ENCODE data around the gene APBA1.

GRCh38 chr9:69430206-69430605 lies 242.0 kb downstream of the APBA1 start:
- no peak for TF ChIP-seq POLR2A (IDR thresholded peaks at IDR 0.05; ENCODE audit: extremely low read depth, insufficient read length)
- no peak for TF ChIP-seq CTCF (IDR thresholded peaks at IDR 0.05; ENCODE audit: low read depth, low read length)
- TF ChIP-seq, protein P1, sequence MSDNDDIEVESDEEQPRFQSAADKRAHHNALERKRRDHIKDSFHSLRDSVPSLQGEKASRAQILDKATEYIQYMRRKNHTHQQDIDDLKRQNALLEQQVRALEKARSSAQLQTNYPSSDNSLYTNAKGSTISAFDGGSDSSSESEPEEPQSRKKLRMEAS (IDR thresholded peaks at IDR 0.05; ENCODE audit: low read depth, low read length) = no peak
- TF ChIP-seq MYC (IDR thresholded peaks at IDR 0.05; ENCODE audit: low read depth, low read length) = no peak

Measured in NB4 (cell line).